Hematopoietic multipotent progenitor cell treated with erythropoietin and hydrocortisone succinate and interleukin-3 and kit ligand, for 15 days (in vitro differentiated cells): ENCODE data around the gene BNIP3.

ENCODE experiments used
- DNase-seq: peaks from one replicate; pipeline ENCODE4 v3.0.0-alpha.2; 2015; ENCODE audit warnings: low spot score

Gene BNIP3

GRCh38 chr10:131981429-131982184 is at the start of gene BNIP3:
BNIP3 (minus strand) TSS chr10:131981923; CDS start chr10:131981806, 117 bp downstream.
- DNase-seq = peak; percentile 89

GRCh38 chr10:132030898-132031463 is 49.3 kb upstream of the BNIP3 start:
- no peak for DNase-seq

- no peak for DNase-seq
These were observed 47.0 kb upstream of the BNIP3 start for GRCh38 chr10:132028706-132029105.

GRCh38 chr10:132027423-132027983 is 45.8 kb upstream of the BNIP3 start:
- no peak for DNase-seq

- peak; percentile 68 for DNase-seq
These were observed 41.5 kb upstream of the BNIP3 start for GRCh38 chr10:132023092-132023811.

- DNase-seq = no peak
These were observed 40.5 kb upstream of the BNIP3 start for GRCh38 chr10:132022241-132022640.

GRCh38 chr10:132021504-132022143 is 39.9 kb upstream of the BNIP3 start:
- DNase-seq = no peak

GRCh38 chr10:132021046-132021445 is 39.3 kb upstream of the BNIP3 start:
- no peak for DNase-seq

- no peak for DNase-seq
These were observed 38.7 kb upstream of the BNIP3 start for GRCh38 chr10:132020456-132020855.

- DNase-seq = no peak
These were observed 37.6 kb upstream of the BNIP3 start for GRCh38 chr10:132019366-132019765.

GRCh38 chr10:132018446-132018845 is 36.7 kb upstream of the BNIP3 start:
- DNase-seq = no peak

GRCh38 chr10:132016514-132016913 is 34.8 kb upstream of the BNIP3 start:
- no peak for DNase-seq

GRCh38 chr10:132011445-132011844 is 29.7 kb upstream of the BNIP3 start:
- DNase-seq = no peak

- no peak for DNase-seq
These were observed 29.3 kb upstream of the BNIP3 start for GRCh38 chr10:132011024-132011423.

- DNase-seq = no peak
These were observed 28.8 kb upstream of the BNIP3 start for GRCh38 chr10:132010483-132010882.

GRCh38 chr10:132009575-132009974 is 27.9 kb upstream of the BNIP3 start:
- no peak for DNase-seq

GRCh38 chr10:132007681-132008080 is 26.0 kb upstream of the BNIP3 start:
- no peak for DNase-seq

GRCh38 chr10:132006966-132007365 is 25.2 kb upstream of the BNIP3 start:
- DNase-seq = no peak

GRCh38 chr10:132005147-132005546 is 23.4 kb upstream of the BNIP3 start:
- no peak for DNase-seq

- no peak for DNase-seq
These were observed 22.3 kb upstream of the BNIP3 start for GRCh38 chr10:132004052-132004451.

- no peak for DNase-seq
These were observed 21.7 kb upstream of the BNIP3 start for GRCh38 chr10:132003282-132003924.

GRCh38 chr10:132002004-132002403 is 20.3 kb upstream of the BNIP3 start:
- DNase-seq = no peak
